ENCODE results near the gene GULP1.

DNA sequence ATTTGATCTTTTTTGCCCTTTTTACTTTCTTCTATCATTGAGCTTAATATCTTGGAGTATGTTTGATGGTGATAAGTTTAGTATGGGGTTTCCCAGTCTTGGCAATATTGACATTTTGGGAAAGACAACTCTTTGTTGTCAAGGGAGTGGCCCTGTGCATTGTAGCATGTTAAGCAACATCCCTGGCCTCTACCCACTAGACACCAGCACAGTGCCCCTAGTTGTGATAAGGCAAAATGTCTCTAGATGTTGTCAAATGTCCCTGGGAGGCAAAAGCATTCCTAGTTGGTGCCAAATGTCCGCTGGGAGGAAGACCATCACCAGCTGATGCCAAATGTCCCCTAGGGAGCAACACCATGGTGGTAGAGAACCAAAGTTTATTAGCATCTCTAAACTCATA is 28.2 kb downstream of the GULP1 start:
- TF ChIP-seq SMC3 (IDR thresholded peaks at IDR 0.05; ENCODE audit: low read depth, low read length) = no peak
- TF ChIP-seq POLR2A (IDR thresholded peaks at IDR 0.05; ENCODE audit: low read depth, low read length) = no peak
- TF ChIP-seq CTCF (conservative IDR thresholded peaks at IDR 0.05; ENCODE audit: low read depth, low read length) = no peak
- TF ChIP-seq CHD1 (IDR thresholded peaks at IDR 0.05; ENCODE audit: low read depth, low read length) = no peak
- TF ChIP-seq RFX5 (IDR thresholded peaks at IDR 0.05; ENCODE audit: low read depth, low read length) = no peak
- no peak for TF ChIP-seq MXI1 (IDR thresholded peaks at IDR 0.05; ENCODE audit: borderline replicate concordance, low read depth, low read length)
- no peak for TF ChIP-seq RAD21 (IDR thresholded peaks at IDR 0.05; ENCODE audit: low read length)
- TF ChIP-seq FOS (IDR thresholded peaks at IDR 0.05; ENCODE audit: low read depth, low read length) = no peak
- TF ChIP-seq MAFK (IDR thresholded peaks at IDR 0.05; ENCODE audit: low read depth, low read length) = no peak
- TF ChIP-seq, protein P1, sequence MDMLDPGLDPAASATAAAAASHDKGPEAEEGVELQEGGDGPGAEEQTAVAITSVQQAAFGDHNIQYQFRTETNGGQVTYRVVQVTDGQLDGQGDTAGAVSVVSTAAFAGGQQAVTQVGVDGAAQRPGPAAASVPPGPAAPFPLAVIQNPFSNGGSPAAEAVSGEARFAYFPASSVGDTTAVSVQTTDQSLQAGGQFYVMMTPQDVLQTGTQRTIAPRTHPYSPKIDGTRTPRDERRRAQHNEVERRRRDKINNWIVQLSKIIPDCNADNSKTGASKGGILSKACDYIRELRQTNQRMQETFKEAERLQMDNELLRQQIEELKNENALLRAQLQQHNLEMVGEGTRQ (IDR thresholded peaks at IDR 0.05; ENCODE audit: low read depth, low read length) = no peak
